ENCODE results near the gene KCNQ1OT1. TPM values are rescaled to one million over a fixed set of nuclear protein-coding genes. Genes with fewer than 3 reads are reported as not detected.

KCNQ1OT1 gene
- total RNA-seq, 2 donors from 2014 or later, result 5.2 to 6.9 TPM

DNA sequence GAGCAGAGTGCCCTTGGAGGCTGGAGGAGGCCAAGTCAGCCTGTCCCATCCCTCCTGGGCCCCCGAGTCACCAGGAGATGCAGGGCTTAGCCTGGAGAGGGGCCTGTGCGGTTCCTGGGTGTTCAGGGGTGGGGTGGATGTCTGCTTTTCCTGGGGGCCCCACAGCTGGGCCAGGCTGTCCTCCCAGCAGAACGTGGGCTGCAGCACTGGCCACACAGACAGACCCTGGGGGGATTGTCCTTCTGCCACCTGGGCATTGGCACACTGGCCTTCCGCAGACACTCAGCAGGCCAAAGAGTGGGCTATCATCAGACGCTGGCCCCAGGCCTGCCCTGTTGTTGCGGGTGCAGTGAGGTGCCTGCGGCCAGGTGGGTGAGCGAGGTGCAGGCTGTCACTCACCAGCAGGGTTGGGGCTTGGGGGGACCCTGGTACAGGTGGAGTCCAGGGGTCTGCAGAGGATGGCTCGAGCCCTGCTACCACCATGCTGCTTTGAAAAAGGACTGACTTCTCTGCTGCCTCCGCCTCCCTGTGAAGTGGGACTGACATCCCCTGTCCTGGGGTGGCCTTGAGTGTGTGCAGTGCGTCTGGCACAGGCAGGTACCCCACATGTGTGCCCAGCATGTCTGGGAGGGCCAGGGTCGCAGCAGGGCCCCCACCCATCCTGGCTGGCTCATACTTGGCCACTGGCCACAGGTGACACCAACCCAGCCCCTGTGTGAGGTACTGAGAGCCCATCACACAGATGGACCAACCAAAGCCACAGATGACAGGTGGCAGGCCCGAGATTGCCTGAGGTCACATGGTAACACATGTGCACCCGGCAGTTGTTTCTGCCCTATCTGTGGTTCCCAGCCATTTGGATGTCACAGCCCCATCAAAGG, 39.0 kb upstream of the KCNQ1OT1 start:
- H3K4me1 ChIP-seq (ENCODE audit: control insufficient read depth, insufficient read depth, low read length), result peaks cover 8% of the 10 kb centered on the region
- no peak overlapping the region for H3K9ac ChIP-seq (ENCODE audit: extremely low read depth, low read length, poor library complexity, severe bottlenecking)
- no peaks in the 10 kb centered on the region for H3K36me3 ChIP-seq (ENCODE audit: control insufficient read depth, insufficient read depth, low read length)
- Mint-ChIP-seq H3K27me3 (ENCODE audit: insufficient read depth) (peaks cover 28% of the 10 kb centered on the region), H3K36me3 (ENCODE audit: low read depth) (no peaks in the 10 kb centered on the region), H3K4me1 (peaks cover 17% of the 10 kb centered on the region), H3K9me3 (no peaks in the 10 kb centered on the region), H3K4me3 (no peak overlapping the region), H3K27ac (no peak overlapping the region)
- 92% methylated on average over 11 to 14 of the region's 14 CpGs for WGBS, 2 experiments (ENCODE audit: insufficient coverage in 1 of 2, insufficient read length in 1 of 2)
- no peaks in the 10 kb centered on the region for H3K9me3 ChIP-seq (ENCODE audit: control insufficient read depth, low read length)
- TF ChIP-seq, protein P1, sequence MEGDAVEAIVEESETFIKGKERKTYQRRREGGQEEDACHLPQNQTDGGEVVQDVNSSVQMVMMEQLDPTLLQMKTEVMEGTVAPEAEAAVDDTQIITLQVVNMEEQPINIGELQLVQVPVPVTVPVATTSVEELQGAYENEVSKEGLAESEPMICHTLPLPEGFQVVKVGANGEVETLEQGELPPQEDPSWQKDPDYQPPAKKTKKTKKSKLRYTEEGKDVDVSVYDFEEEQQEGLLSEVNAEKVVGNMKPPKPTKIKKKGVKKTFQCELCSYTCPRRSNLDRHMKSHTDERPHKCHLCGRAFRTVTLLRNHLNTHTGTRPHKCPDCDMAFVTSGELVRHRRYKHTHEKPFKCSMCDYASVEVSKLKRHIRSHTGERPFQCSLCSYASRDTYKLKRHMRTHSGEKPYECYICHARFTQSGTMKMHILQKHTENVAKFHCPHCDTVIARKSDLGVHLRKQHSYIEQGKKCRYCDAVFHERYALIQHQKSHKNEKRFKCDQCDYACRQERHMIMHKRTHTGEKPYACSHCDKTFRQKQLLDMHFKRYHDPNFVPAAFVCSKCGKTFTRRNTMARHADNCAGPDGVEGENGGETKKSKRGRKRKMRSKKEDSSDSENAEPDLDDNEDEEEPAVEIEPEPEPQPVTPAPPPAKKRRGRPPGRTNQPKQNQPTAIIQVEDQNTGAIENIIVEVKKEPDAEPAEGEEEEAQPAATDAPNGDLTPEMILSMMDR (conservative IDR thresholded peaks at IDR 0.05), result no peak
- no peak for DNase-seq
- H3K4me3 ChIP-seq (ENCODE audit: low read length), result no peak overlapping the region
- H3K27me3 ChIP-seq (ENCODE audit: control insufficient read depth, insufficient read depth, low read length, poor library complexity, severe bottlenecking), result no peaks in the 10 kb centered on the region
- H3K27ac ChIP-seq (ENCODE audit: low read depth, low read length), result no peak overlapping the region

DNA sequence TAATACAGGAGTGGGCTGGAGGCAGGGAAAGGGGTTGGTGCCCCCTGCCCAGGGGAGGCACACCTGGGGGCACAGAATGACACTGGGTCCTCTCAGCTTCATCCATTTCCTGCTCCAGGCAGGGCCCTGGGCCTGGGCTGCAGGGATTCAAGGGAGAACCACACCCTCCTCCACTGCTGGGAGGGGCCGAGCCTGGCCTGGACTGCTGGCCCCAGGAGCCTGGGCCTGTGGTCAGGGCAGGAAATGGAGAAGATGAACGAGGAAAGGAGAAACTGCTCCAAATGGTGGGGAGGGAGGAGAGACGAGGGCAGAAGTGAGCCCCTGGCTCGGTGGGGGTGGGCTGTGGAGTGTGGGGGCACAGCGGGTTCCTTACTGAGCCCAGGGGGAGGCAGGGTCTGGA, 38.1 kb upstream of the KCNQ1OT1 start:
- TF ChIP-seq, protein P1 (conservative IDR thresholded peaks at IDR 0.05), result no peak
- 87 to 100% methylated on average over 2 to 5 of the region's 5 CpGs for WGBS, 2 experiments (ENCODE audit: insufficient coverage in 1 of 2, insufficient read length in 1 of 2)
- no peaks in the 10 kb centered on the region for H3K36me3 Mint-ChIP-seq (ENCODE audit: low read depth)
- no peak overlapping the region for H3K4me3 ChIP-seq (ENCODE audit: low read length)
- no peak overlapping the region for H3K27ac ChIP-seq (ENCODE audit: low read depth, low read length)
- no peak for DNase-seq
- peaks cover 17% of the 10 kb centered on the region for H3K4me1 Mint-ChIP-seq
- H3K4me1 ChIP-seq (ENCODE audit: control insufficient read depth, insufficient read depth, low read length), result peaks cover 8% of the 10 kb centered on the region
- H3K9ac ChIP-seq (ENCODE audit: extremely low read depth, low read length, poor library complexity, severe bottlenecking), result no peak overlapping the region
- no peaks in the 10 kb centered on the region for H3K27me3 ChIP-seq (ENCODE audit: control insufficient read depth, insufficient read depth, low read length, poor library complexity, severe bottlenecking)
- no peaks in the 10 kb centered on the region for H3K36me3 ChIP-seq (ENCODE audit: control insufficient read depth, insufficient read depth, low read length)
- H3K4me3 Mint-ChIP-seq, result no peak overlapping the region
- H3K9me3 Mint-ChIP-seq, result no peaks in the 10 kb centered on the region
- H3K9me3 ChIP-seq (ENCODE audit: control insufficient read depth, low read length), result no peaks in the 10 kb centered on the region
- H3K27me3 Mint-ChIP-seq (ENCODE audit: insufficient read depth), result peaks cover 29% of the 10 kb centered on the region
- H3K27ac Mint-ChIP-seq, result no peak overlapping the region

DNA sequence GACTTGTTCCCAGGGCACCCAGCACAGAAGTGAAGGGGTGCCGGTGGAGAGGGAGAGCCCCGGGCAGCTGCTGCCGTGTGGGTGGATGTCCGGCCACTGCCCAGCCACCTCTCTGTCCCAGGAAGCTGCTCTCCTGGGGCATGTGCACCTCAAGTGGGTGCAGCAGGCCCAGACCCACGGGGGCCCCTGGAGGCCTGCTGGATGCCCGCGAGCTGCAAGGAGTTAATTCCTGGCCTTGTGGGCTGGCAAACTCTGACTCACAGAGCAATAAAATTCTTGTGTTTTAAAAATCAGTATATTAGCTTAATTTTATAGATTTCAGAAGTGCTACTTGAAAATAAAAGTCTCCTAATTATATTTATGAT, 37.4 kb upstream of the KCNQ1OT1 start:
- Mint-ChIP-seq H3K27me3 (ENCODE audit: insufficient read depth) (peaks cover 32% of the 10 kb centered on the region), H3K9me3 (no peaks in the 10 kb centered on the region), H3K27ac (no peak overlapping the region), H3K4me3 (no peak overlapping the region), H3K4me1 (peaks cover 10% of the 10 kb centered on the region), H3K36me3 (ENCODE audit: low read depth) (no peaks in the 10 kb centered on the region)
- H3K36me3 ChIP-seq (ENCODE audit: control insufficient read depth, insufficient read depth, low read length), result no peaks in the 10 kb centered on the region
- no peak overlapping the region for H3K9ac ChIP-seq (ENCODE audit: extremely low read depth, low read length, poor library complexity, severe bottlenecking)
- WGBS, 2 experiments (ENCODE audit: insufficient coverage in 1 of 2, insufficient read length in 1 of 2), result 87% methylated on average over 7 of the region's 7 CpGs; no CpG with 5 or more reads in 1 of the 2 experiments
- DNase-seq, result no peak
- H3K27me3 ChIP-seq (ENCODE audit: control insufficient read depth, insufficient read depth, low read length, poor library complexity, severe bottlenecking), result no peaks in the 10 kb centered on the region
- no peak overlapping the region for H3K27ac ChIP-seq (ENCODE audit: low read depth, low read length)
- H3K4me3 ChIP-seq (ENCODE audit: low read length), result no peak overlapping the region
- H3K4me1 ChIP-seq (ENCODE audit: control insufficient read depth, insufficient read depth, low read length), result peaks cover 8% of the 10 kb centered on the region
- no peaks in the 10 kb centered on the region for H3K9me3 ChIP-seq (ENCODE audit: control insufficient read depth, low read length)
- TF ChIP-seq, protein P1 (conservative IDR thresholded peaks at IDR 0.05), result no peak

Measured in endodermal cell (in vitro differentiated cells).